GM21786 (cell line): Measurements from ENCODE around the gene SPATA16.

Source experiments
- ATAC-seq: cut with Tn5 transposase; IDR thresholded peaks from one replicate; pipeline ENCODE4 v1.9.1; 2021; ENCODE audit not compliant: unreplicated experiment

Gene SPATA16

DNA sequence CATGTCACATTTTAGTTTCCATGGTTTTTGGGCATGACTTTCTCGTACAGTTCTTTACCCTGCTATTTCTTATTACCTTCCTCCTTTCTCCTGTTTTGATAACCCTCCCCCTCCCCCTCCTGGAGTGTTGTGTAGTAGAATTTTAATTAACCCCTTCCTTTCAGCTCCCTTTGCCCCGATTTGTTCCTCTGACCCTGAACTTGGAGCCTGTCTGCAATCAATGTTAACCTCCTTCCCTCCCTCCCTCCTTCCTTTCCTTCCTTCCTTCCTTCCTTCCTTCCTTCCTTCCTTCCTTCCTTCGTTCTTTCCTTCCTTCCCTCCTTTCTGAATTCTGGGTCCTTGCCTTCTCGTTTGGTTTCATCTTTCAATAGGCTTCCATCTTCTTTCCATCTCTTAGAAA, 300.1 kb downstream of the SPATA16 start:
- ATAC-seq = no peak

DNA sequence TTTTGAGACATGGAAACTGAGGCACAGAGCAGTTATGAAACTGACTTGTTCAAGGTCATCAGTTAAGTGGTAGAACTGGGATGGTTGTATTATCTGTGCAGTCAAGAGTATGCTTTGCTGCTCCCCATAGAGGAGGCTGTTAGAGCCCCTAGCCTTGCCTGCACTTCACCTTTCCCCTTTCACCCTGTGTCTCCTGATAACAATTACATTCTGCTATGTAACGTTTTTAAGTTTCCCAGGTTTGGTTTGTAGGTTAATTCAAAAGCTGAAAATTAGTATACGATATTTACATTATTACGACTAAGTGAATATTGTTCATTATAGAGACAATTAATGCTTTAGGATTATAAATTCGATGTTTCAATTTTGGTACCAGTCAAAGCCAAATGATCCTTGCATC, 300.6 kb downstream of the SPATA16 start:
- ATAC-seq = no peak

DNA sequence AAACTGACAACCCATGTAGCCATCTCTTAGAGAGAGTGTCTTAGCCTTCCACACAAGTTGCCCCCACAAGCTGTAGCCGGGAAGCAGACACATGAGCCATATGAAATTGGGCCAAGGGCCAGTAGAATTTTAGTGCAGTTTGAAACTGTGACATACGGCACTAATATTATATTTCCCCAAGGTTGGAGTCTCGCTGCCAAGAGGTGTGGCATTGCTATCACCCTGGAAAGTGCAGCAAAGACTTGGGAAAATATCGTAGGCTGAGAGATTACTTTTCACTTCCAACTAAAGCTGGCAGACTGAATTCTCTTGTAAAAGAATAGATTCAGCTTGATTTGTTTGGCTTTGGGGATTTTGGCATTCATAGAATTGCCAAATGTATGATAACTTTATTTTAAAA, 301.4 kb downstream of the SPATA16 start:
- ATAC-seq = no peak
